Breast epithelium (tissue), 4 donors: ENCODE data around the gene CDHR3. TPM values are rescaled to one million over a fixed set of nuclear protein-coding genes. Genes with fewer than 3 reads are reported as not detected.

Experiments used
- DNase-seq, 2 donors: peaks; one replicate each; pipeline ENCODE4 v3.0.0-alpha.2; 2019; ENCODE audit warnings: low spot score in 2 of 2
- H3K27ac ChIP-seq, 2 donors: fragments of 200-600 bp; sonication (generic) in 1 of 2; one replicate each; pipeline ENCODE4 v1.5.1; 2016 to 2019; ENCODE audit warnings: mild to moderate bottlenecking in 1 of 2
- H3K27me3 ChIP-seq, 2 donors: fragments of 200-600 bp; sonication (generic) in 1 of 2; one replicate each; pipeline versions ENCODE4 v1.5.1 to v1.6.0; 2017 to 2019; ENCODE audit warnings: control low read depth in 1 of 2, mild to moderate bottlenecking in 1 of 2
- H3K36me3 ChIP-seq: fragments of 200-600 bp; one replicate; pipeline ENCODE4 v1.5.1; 2019
- H3K4me1 ChIP-seq, 2 donors: fragments of 200-600 bp; sonication (generic); one replicate each; pipeline ENCODE4 v1.5.1; 2016 to 2019; ENCODE audit warnings: control low read depth in 1 of 2
- H3K4me3 ChIP-seq, 3 donors: fragments of 200-600 bp; sonication (generic); 1 replicate in 2 of 3; 2 replicates in 1 of 3; pipeline ENCODE4 v1.5.1; 2016 to 2019; ENCODE audit warnings: mild to moderate bottlenecking in 3 of 3, moderate library complexity in 2 of 3
- H3K9me3 ChIP-seq, 2 donors: fragments of 200-600 bp; sonication (generic) in 1 of 2; one replicate each; pipeline ENCODE4 v1.5.1; 2016 to 2019; ENCODE audit warnings: control low read depth in 1 of 2
- POLR2A ChIP-seq: fragments of 450-650 bp; IDR thresholded peaks from one replicate; pipeline ENCODE4 v1.6.1; 2016; ENCODE audit warnings: antibody characterized with exemption, mild to moderate bottlenecking, moderate library complexity
- POLR2AphosphoS5 ChIP-seq, 3 donors: sonication (generic); formaldehyde crosslinking; IDR thresholded peaks; one replicate each; pipeline ENCODE4 v1.6.1; 2017; ENCODE audit warnings: antibody characterized with exemption in 3 of 3
- intact Hi-C: fragments of 100-400 bp; cut with DNase I; formaldehyde crosslinking; loops from one replicate; pipeline ENCODE4 v1.15.1; 2023; ENCODE audit warnings: low total_unique reads
- total RNA-seq, 3 donors: library from RNA; depleted of rRNA; stranded (reverse); fragments of >200 nt; gene quantifications; one replicate each; pipeline ENCODE4 v1.1.0, GENCODE V29; 2016
- TF ChIP-seq, protein P1 (sequence below), 3 donors: fragments of 450-650 bp; IDR thresholded peaks; one replicate each; pipeline ENCODE4 v1.5.1; 2016 to 2017; ENCODE audit warnings: antibody characterized with exemption in 3 of 3, mild to moderate bottlenecking in 3 of 3, moderate library complexity in 3 of 3

CDHR3 gene
- total RNA-seq, 3 donors from 2014 or later: 4.6 to 8.8 (median 6.4) TPM

DNA sequence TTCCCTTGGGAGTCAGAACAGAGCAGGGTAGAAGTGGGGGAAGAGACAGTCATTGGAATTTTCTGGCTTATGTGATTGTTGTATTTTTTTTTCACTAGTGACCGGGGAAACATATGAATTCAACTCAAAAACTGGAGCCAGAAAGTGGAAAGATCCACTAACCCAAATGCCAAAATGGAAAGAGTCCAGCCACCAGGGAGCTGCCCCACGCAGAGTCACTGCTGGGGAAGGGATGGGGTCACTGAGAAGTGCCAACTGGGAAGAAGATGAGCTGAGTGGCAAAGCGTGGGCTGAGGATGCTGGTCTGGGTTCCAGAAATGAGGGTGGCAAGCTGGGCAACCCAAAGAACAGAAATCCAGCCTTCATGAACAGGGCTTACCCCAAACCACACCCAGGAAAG is 69.2 kb downstream of the CDHR3 start:
- TF ChIP-seq, protein P1, sequence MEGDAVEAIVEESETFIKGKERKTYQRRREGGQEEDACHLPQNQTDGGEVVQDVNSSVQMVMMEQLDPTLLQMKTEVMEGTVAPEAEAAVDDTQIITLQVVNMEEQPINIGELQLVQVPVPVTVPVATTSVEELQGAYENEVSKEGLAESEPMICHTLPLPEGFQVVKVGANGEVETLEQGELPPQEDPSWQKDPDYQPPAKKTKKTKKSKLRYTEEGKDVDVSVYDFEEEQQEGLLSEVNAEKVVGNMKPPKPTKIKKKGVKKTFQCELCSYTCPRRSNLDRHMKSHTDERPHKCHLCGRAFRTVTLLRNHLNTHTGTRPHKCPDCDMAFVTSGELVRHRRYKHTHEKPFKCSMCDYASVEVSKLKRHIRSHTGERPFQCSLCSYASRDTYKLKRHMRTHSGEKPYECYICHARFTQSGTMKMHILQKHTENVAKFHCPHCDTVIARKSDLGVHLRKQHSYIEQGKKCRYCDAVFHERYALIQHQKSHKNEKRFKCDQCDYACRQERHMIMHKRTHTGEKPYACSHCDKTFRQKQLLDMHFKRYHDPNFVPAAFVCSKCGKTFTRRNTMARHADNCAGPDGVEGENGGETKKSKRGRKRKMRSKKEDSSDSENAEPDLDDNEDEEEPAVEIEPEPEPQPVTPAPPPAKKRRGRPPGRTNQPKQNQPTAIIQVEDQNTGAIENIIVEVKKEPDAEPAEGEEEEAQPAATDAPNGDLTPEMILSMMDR (IDR thresholded peaks at IDR 0.05): no peak
- TF ChIP-seq POLR2AphosphoS5 (IDR thresholded peaks at IDR 0.05) (no peak), POLR2A (no peak)
- no peaks in the 10 kb centered on the region for H3K36me3 ChIP-seq
- no peak overlapping the region for H3K4me3 ChIP-seq
- H3K27me3 ChIP-seq: no peaks in the 10 kb centered on the region
- intact Hi-C loops: loop anchor here (2.0 to 10.0 kb wide), 3 partner anchors 31 to 377 kb away; no protein-coding TSS in a partner anchor
- H3K27ac ChIP-seq: no peak overlapping the region
- no peaks in the 10 kb centered on the region for H3K9me3 ChIP-seq
- no peaks in the 10 kb centered on the region for H3K4me1 ChIP-seq
- no peak for DNase-seq

DNA sequence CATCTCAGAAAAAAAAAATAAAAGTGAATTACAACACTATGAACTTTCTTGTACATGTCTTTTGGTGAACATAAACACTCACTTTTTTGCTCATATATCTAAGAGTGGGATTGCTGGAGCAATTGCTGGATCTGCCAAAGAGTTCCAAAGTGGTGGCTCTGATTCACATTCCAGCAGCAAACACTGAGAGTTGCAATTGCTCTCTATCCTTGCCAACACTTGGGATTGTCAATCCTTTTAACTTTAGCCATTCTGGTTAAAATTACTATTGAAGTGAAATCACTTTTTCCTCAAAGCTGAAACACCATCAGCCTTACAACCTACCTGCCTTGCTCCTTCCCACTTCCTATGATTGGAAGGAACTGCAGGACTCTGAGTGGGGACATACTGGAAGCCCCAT is 70.7 kb downstream of the CDHR3 start:
- Histone ChIP-seq H3K4me3 (no peak overlapping the region), H3K27me3 (no peaks in the 10 kb centered on the region), H3K9me3 (no peaks in the 10 kb centered on the region), H3K36me3 (no peaks in the 10 kb centered on the region), H3K27ac (no peak overlapping the region), H3K4me1 (no peaks in the 10 kb centered on the region)
- TF ChIP-seq, protein P1 (IDR thresholded peaks at IDR 0.05): no peak
- TF ChIP-seq POLR2A: no peak
- TF ChIP-seq POLR2AphosphoS5 (IDR thresholded peaks at IDR 0.05): no peak
- DNase-seq: no peak
- intact Hi-C loops: loop anchor here (2.0 to 10.0 kb wide), 3 partner anchors 29 to 379 kb away; no protein-coding TSS in a partner anchor

DNA sequence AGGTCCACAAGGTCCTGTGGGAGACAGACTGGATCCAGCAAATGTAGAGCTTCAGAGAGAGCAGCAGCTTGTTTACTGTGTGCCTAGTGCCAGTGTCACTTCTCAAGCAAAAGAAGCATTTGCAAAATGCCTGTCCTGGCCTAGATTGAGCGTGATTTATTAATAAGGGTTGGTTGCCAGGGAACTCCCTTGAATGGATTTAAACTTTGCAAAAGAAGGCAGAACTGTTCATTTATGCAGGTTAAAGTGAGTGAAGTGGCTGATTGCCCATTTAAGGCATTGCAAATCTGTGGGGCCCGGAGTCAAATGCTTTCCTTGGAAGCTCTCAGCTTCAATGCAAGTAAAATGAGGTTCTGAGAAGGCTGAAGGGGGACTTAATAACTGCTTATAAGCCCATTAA is 71.3 kb downstream of the CDHR3 start:
- DNase-seq: no peak
- TF ChIP-seq POLR2AphosphoS5 (IDR thresholded peaks at IDR 0.05): no peak
- TF ChIP-seq POLR2A: no peak
- TF ChIP-seq, protein P1 (IDR thresholded peaks at IDR 0.05): no peak
- H3K9me3 ChIP-seq: no peaks in the 10 kb centered on the region
- intact Hi-C loops: loop anchor here (10.0 kb wide), 2 partner anchors 280 to 380 kb away; no protein-coding TSS in a partner anchor
- H3K36me3 ChIP-seq: no peaks in the 10 kb centered on the region
- no peak overlapping the region for H3K27ac ChIP-seq
- H3K27me3 ChIP-seq: no peaks in the 10 kb centered on the region
- H3K4me3 ChIP-seq: no peak overlapping the region
- H3K4me1 ChIP-seq: no peaks in the 10 kb centered on the region

DNA sequence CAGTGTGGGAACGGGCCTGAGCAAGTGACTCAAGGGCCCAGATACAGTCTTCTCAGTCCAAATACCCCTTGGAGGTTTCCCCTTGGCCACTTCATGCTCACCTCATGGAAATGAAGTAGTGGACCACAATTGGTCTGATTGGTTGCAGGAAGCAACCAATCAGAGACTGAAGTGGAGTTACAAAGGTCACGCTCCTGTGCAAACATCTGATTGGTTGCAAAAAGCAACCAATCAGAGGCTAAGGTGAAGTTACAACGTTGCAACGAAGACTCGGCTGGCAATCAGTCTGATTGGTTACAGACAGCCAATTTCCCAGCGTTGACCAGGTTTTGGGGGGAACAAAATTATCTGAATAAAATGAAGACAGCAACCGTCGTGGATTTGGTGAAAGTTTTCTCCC is 72.5 kb downstream of the CDHR3 start:
- no peaks in the 10 kb centered on the region for H3K36me3 ChIP-seq
- no peak overlapping the region for H3K4me3 ChIP-seq
- H3K27me3 ChIP-seq: no peaks in the 10 kb centered on the region
- intact Hi-C loops: loop anchor here (10.0 kb wide), 2 partner anchors 281 to 381 kb away; no protein-coding TSS in a partner anchor
- DNase-seq: no peak
- no peak overlapping the region for H3K27ac ChIP-seq
- no peaks in the 10 kb centered on the region for H3K4me1 ChIP-seq
- no peaks in the 10 kb centered on the region for H3K9me3 ChIP-seq
- TF ChIP-seq, protein P1 (IDR thresholded peaks at IDR 0.05): no peak
- TF ChIP-seq POLR2AphosphoS5 (IDR thresholded peaks at IDR 0.05): no peak
- no peak for TF ChIP-seq POLR2A

DNA sequence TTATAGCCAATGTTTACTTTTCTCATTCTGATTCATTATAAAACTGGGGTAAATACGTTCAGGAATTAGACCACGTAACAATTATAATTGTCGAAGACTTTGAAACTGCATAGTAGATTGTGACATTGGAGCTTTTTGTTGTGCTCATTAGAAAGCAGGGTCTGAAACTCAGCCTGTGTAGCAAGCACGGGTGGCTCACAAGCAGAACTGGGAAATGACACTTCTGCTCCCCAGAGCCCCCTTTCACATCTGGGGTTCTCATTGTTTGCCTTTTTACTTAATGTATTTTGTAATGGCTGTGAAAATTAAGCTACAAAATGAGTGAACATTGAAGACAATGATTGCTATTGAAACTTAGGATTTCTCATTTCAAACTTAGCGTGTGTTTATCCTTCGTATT is 72.9 kb downstream of the CDHR3 start:
- no peak for DNase-seq
- H3K36me3 ChIP-seq: no peaks in the 10 kb centered on the region

More for the DNA sequence above, 72.9 kb downstream of the CDHR3 start:
- intact Hi-C loops: loop anchor here (10.0 kb wide), 2 partner anchors 281 to 381 kb away; no protein-coding TSS in a partner anchor
- no peaks in the 10 kb centered on the region for H3K9me3 ChIP-seq
- no peaks in the 10 kb centered on the region for H3K27me3 ChIP-seq
- H3K4me1 ChIP-seq: no peaks in the 10 kb centered on the region
- H3K4me3 ChIP-seq: no peak overlapping the region
- H3K27ac ChIP-seq: no peak overlapping the region
- TF ChIP-seq POLR2A: no peak
- TF ChIP-seq, protein P1 (IDR thresholded peaks at IDR 0.05): no peak
- TF ChIP-seq POLR2AphosphoS5 (IDR thresholded peaks at IDR 0.05): no peak
